SIG-M5 treated with dmso at 0.1 percent for 504 hours (cell line): Measurements from ENCODE around the gene TLCD3A.
A peak's percentile ranks its signal among the peaks of the same experiment; 100 is the strongest.
"Not testable (repeated sequence)": the region's sequence is repeated elsewhere in the genome, so short reads cannot be mapped to it uniquely, and the experiment has no call there.

Source experiments
- DNase-seq: peaks from one replicate; lab custom pipeline; 2025; ENCODE audit not compliant: unreplicated experiment; lab: John Stamatoyannopoulos, UW

TLCD3A gene

DNA sequence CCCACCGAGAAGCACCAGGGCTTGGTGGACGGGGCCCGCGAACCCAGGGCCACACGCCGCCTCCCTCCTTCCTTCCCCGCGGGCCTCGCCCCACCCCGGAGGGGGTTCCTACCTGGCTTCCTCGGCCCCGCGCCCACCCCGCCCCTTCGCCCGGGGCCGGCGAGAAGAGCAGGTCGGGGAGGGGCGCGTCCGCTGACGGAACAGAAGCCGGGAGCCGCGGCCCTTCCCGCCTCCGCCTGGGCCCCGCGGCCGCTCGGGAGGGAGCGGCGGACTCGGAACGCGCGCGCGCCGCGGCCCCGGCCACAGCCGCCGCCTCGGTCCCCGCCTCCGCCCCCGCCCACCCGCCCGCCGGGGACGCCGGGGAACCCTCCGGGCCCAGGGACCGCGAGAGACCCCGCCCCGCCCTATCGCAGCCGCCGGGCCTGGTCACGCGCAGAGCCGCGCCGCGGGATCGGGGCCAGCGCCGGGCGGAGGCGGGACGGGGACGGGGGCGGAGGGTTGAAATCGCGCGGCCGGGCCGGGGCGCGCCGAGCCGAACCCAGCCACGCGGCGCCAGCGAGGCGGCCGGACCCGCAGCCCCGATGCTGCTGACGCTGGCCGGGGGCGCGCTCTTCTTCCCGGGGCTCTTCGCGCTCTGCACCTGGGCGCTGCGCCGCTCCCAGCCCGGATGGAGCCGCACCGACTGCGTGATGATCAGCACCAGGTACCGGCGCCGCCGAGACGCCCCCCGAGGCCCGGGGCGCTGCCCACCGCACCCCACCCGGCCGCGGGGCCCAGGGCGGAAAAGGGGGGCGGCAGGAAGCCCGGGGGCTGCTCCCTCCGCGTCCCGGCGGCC, at the start of gene TLCD3A:
TLCD3A (plus strand) TSS at position 530 of the 835 bp plus-strand sequence; CDS start at position 582, 52 bp downstream.
- no peak for DNase-seq

DNA sequence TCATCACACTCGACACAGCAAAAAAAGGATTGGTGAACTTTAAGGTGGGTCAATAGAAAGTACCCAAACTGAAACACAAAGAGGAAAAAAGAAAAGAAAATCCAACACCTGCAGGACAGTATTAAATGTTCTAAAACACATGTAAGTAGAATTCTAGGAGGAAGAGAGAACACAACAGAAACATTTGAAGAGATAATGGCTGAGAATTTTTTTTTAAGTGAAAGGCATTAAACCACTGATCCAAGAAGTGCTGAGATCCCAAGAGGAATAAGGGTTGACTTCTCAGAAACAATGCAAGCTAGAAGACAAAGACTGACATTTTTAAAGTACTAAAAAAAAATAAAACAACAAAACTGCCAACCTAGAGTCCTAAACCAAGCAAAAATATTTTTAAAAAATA, 49.4 kb upstream of the TLCD3A start:
- no peak for DNase-seq

DNA sequence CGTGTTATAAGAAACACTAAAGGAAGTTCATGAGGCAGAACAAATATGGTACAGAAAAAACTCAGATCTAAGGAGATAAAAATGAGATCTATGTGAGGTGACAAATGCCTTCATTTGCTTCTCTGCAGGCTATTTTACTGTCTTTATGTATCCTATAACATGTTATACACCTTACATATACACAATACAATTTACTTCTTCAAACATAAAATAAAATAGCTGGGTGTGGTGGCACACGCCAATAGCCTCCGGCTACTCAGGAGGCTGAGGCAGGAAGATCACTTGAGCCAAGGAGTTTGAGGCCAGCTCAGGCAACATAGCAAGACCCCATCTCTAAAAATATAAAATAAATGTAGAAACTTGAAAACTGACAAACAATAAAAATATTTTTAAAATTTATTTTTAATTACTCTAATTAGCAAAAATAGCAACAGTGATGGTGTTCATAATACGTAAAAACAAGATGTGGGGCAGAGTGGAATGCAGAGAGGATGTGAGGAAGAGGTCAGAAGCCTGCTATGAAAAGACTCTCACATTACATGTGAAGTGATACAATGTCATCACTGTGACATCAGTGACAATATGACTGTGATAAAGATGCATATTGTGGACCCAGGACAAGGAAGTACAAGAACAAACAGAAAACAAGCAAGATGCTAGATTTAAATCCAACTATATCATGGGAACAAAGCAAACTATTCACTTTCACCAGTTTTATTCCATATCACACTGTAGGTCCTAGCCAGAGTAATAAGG, 48.7 kb upstream of the TLCD3A start:
- no peak for DNase-seq

DNA sequence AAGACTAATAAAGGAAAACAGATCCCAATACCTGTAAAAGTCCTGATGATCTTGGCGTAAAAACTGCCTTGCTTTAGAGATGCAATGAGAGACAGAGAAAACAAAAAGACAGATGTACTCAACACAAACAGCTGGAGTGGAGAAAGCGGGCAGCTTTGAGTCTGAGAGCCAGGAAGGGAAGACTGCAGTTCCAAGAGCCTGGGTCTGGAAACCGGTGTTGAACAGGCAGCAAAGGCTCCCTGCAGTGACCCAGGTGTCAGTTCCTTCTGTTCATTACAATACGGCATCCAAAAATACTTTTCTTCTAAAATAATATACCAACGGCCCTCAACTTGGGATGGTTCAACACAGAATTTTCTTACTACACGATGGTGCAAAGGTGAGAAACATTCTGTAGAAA, 47.4 kb upstream of the TLCD3A start:
- no peak for DNase-seq

DNA sequence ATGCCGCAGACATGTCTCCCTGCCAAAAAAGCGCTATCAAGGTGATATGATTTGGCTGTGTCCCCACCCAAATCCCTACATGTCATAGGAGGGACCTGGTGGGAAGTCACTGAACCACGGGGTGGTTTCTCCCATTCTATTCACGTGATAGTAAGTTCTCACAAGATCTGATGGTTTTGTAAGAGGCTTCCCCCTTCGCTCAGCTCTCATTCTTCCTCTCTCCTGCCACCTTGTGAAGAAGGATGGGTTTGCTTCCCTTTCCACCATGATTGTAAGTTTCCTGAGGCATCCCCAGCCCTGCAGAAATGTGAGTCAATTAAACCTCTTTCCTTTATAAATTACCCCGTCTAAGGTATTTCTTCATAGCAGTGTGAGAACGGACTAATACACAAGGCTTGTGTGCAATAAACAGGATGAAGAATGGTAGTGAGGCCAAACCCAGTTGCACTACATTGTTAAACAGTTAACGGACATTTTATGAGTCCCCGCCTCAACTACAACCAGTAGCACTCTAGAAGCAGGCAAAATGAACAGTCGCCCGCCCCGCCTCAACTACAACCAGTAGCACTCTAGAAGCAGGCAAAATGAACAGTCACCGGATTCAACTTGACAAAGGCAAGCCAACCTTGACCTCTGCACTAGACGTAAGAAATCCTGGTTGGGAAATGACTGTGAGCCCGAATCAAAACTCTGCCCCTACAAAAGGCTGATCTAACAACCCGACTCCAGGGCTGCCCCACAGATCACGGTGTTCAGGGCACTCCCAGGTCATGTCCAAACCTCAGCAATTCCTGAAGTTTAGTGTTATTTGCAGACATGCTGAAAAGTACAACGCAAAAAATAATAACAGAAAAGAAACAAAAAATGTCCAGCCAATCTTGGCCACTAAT, 44.1 kb upstream of the TLCD3A start:
- DNase-seq, result peak; percentile 32

DNA sequence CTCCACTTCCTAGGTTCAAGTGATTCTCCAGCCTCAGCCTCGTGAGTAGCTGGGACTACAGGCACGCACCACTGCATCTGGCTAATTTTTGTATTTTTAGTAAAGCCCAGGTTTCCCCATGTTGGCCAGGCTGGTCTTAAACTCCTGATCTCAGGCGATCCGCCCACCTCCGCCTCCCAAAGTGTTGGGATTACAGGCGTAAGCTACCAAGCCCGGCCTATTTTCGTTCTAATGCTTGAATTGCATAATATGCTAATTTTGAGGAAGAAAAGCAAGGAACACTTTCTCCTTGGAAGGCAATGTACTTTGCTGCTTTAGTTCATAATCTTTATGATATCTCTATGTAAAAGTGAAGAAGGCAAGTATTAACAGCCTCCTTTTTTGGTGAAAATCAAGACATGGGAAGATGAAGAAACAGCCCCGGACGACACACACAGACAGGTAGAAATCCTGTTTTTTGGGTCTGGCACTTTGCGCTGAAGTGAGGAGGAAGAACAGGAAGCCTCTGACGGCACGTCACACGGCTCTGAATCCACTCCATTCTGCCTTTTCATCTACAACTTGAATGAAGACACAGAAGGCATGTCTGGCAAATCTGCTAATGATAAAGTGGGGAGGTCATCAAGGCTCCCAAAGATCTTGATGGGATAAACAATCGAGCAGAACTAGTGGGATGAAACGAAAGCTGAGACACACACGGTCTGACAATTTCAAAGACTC, 42.7 kb upstream of the TLCD3A start:
- DNase-seq, result no peak

DNA sequence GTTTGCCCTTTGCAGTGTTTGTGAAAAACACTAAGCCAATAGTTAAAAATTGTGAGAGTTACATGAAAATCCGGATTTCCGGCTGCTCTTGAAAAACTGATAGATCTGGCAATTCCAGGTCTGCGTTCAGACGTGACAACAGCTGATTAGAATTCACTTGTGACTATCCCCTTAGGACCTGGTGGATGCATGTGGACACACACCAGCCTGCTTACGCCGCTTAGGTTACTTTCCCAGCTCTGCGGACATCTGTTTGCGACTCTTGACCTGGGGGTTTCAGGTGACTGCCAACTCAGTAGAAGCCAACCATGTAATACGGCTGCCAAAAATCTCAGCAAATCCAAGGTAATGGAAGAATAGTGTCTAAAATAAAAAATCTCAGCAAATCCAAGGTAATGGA, 42.0 kb upstream of the TLCD3A start:
- DNase-seq, result no peak

DNA sequence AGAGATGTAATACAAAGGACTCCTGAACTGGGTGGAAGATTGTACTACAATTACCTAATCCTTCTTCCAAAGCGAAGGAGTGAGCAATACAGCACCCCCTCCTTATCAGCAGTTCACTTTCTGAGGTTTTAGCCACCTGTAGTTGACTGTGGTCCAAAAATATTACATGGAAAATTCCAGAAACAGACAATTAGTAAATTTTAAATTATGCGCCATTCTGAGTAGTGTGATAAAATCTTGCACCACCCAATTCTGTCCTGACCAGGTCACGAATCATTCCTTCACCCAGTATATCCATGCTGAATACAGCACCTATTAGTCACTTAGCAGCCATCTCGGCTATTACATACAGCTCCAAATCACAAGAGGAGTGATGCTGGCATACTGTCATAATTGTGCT, 41.0 kb upstream of the TLCD3A start:
- DNase-seq, result no peak

DNA sequence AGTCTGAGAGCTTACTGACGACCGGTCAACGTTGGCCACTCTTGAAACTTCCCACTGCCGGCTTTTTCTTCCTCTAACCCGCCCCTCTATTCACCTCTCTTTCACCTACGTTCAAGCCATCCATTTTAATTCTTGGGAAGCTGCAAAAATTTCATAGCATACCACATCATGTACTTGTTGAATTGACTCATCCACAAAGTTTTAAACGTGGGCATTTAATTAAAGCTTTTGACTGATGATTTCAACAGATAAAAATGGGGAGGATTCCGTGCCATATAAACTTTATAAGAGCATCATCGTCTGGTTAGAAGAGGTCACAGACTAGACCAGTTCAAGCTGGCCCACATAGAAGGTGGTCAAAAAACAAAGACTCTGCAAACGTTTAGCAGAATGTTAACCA, 40.3 kb upstream of the TLCD3A start:
- no peak for DNase-seq

DNA sequence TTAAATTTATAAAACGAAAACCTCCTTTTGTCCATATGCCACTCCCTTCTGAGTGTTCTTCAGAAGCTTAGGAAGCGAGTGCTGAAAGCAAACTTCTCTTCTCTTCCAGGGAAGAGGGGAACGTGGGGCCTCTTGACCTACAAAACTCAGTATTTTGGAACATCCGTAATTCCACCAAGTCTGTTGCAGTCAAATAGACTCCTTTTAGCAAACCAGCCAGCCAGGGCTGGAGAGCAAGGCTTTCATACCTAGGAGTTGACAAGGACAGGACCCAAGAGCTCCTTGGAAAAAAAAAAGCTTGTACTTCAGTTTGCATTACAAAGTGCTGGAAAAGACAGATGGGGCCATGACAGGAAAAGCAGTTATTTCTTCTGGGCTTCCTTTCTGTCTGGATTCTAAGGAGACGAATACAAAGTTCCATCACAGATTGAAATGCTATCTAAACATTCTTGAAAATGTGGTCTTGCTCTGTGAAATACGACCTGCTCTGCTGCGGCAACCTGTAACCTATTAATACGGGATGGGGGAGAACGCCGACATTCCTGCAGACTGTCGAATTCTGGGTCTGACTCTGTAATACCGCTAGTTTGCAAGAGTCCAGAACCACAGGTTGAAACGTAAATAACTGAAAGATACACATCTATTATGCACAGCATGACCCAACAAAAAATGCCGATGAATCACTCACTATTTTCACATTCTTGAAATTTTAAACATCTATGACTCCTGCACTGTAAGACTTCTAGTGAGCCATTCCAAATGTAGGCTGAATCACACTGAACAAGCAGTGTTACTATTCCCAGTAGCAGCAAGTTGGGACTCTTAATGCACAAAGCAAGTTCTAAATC, 38.4 kb upstream of the TLCD3A start:
- no peak for DNase-seq

DNA sequence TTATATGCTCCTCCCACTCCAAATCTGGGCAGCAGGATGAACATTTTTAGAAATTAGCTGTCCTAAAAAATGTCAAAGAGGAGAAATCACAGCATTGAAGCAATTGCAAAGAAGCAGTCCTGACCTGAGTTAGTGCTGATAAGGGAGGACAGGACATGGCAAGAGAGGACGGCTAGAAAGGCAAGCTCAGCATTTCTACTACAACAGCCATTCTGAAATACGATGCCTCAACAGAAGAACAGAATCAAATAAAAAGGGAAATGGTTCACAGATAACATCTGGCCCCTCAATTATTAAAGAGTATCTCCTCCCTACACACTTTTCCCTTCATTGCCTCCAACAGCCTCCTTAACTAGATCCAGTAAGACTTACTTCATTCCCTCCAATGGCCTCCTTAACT, 36.0 kb upstream of the TLCD3A start:
- no peak for DNase-seq

DNA sequence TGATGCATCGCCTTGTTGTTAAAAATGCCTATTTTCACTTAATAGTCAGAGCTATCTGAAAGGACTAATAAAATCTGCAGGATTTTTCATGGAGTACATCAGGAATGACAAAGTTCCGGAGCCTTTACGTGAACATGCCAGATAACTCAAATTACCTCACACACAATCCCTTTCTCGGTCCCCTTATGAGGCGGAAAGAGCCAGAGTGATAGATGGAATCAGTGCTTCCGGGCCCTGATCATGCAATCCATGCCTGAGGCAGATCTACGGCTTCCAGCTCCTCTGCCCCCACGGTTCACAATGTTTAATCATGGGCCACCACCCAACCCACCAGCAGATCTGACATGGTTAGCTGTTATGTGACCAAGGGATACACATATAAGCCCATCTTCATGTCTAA, 34.7 kb upstream of the TLCD3A start:
- DNase-seq, result no peak

DNA sequence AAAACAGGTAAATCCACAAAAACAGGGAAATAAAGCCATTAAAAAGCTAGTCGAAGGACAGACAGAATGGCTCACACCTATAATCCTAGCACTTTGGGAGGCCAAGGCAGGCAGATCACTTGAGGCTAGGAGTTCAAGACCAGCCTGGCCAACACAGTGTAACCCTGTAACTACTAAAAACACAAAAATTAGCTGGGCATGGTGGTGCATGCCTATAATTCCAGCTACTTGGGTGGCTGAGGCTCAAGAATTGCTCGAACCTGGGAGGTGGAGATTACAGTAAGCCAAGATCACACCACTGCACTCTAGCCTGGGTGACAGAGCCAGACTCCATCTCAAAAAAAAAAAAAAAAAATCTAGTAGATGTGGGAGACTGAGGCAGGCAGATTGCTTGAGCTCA, 34.3 kb upstream of the TLCD3A start:
- not testable (repeated sequence) for DNase-seq

DNA sequence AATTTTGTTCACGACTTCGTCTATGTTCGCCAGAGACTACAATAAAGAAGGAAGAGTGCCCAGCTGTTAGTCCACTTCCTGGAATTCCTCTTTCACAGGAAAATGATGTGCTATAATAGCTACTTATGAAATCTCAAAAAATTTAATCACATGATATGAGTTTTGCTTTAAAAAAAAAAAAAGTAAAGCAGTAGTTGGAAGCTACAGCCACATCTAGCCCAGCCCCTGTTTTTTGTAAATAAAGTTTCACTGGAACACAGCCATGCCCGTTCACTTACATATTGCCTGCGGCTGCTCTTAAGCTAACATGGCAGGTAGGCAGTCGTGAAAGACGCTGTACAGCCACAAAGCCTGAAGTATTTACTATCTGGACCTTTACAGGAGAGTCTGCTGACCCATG, 33.1 kb upstream of the TLCD3A start:
- no peak for DNase-seq

DNA sequence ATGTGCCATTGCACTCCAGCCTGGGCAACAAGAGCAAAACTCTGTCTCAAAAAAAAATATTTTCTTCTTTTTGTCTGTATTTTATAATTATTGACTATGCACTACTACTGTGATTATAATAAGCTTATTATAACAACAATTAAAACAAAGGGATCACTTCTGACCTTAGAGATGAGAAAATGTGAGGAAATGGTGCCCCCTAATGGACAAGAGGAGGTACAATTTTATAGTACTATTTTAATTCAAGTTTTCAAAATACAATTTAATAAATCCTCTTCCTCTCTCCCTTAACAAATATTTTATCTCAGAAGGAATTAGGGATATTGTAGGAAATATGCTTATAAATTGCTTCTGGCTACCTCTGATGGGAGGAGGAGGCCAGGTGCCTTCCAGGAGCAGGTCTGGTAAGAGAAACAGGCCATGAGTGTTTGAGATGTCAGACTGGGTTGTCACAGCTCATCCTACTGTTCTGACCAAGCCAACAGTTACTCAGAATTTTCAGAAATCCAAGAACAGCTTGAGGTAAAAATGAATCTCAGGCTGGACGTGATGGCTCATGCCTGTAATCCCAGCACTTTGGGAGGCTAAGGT, 31.8 kb upstream of the TLCD3A start:
- DNase-seq, result peak; percentile 56

DNA sequence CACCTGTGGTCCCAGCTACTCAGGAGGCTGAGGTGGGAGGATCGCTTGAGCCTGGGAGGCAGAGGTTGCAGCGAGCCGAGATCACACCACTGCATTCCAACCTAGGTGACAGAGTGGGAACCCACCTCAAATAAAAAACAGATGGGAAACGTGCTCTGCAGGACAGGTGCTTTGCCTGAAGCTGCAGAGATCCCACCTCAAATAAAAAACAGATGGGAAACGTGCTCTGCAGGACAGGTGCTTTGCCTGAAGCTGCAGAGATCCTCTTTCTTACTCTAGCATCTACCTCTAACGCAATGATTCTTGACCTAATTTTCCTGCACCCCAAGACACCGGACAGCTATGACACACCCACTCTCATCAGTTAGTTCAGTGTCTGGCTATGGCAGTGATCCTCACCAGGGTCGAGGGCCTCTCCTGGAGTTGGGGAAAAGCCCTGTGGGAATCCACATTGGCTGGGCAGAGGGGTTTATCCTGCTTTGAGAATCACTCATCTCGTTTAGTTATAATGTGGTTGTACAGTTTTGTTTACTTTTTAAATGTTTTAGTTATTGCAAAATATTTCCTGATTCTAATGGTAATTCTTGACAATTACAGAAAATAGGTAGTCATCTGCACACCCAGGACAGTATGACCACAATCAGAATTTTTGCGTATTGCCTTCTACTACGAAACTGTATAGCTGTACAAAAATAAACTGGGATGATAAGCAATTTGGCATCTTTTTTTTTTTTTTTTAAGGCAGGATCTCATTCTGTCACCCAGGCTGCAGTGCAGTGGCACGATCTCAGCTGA, 29.1 kb upstream of the TLCD3A start:
- DNase-seq, result no peak

DNA sequence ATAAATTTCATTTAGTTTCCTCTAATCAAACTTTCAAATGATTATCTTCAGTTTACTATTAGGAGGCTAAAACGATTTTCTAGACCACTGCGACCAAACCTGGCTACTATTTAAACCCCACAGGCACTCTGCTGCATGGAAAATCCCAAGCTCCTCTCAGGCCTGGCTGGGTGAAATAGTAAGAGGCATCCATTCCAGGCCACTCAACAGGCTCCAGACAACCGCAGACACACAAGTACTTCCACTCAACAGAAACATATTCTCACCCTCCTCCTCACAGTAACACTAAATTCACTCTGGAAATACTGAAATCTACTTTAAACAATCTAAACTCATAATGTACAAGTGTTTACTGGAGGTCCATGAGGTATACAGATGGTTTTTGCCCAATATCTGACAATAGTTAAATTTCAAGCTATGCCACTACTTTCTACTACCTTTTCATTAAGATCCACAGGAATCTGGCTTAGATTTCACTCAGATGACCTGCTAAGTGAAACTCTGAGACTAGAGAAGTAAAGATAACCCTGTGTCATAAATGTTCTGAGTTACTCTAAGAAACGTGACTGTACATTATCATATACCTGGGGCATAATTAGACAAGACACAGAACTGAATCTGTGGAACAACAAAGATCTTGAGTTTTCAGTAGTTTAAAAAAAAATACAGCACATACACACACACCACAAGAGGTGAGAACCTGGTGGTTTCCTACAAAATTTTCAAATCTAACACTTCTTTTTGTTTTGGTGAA, 28.1 kb upstream of the TLCD3A start:
- no peak for DNase-seq

DNA sequence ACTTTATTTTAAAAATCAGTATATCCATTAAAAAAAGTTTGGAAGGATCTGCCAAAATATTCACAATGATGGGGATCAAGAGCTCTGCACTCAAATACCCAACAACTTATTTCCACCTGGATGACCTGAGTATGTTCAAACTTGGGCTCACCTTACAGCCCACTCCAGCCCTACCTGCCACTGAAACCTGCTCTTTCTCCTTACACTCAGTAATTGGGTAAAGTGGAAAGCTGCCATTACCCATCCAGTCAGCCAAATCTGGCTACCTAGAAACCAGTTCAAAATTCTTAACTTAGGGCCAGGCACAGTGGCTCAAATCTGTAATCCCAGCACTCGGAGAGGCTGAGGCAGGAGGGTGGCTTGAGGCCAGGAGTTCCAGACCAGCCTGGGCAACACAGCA, 27.4 kb upstream of the TLCD3A start:
- DNase-seq, result no peak
